ENCODE results near the gene CPSF3.
"Not testable (repeated sequence)": the region's sequence is repeated elsewhere in the genome, so short reads cannot be mapped to it uniquely, and the experiment has no call there.

The CPSF3 gene

DNA sequence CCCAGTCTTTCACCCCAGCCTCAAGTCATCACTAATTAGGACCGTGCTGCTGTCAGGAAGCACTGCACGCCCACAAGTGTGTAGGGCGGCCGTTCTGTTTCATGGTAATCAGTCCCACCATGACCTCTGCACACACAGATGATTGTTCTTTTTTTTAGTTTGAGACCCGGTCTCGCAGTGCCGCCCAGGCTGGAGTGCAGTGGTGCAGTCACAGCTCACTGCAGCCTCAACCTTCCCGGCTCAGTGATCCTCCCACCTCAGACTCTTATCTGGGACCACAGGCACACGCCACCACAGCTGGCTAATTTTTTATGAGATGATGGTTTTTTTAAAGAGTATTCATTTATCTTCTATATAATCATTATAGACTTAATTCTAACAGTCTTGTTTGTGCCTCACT is 49.1 kb downstream of the CPSF3 start:
- DNase-seq, result no peak

DNA sequence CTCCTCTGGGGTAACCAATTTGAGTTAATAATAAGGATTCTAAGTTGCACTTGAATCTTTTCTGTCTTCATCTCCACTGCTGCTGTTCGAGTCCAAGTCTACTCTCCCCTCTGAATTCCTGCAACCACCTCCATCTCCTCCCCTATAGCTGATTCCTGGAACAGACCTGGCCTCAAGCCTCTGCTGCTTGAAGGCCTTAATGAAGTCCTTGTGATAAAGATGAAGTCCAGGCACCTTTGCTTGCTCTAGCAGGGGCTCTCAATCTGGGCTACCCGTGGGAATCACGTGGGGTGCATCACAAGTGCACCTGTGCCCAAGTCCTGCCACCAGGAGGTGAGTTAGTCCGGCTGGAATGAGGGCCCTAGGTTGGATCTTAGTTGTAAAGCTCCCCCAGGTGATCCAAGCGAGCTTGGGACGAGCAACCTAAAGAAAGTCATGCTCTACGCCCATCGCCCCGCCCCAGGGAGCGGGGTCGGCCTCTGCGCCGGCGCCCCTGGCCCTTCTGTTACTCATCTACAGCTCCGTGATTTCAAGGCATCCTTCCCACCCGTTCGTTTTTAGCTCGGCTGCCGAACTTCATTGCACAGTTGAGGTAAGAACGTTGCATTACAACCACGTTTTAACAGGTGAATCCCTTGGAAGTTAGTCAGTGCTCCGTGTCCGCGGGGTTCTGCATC is 50.0 kb downstream of the CPSF3 start:
- no peak for DNase-seq

DNA sequence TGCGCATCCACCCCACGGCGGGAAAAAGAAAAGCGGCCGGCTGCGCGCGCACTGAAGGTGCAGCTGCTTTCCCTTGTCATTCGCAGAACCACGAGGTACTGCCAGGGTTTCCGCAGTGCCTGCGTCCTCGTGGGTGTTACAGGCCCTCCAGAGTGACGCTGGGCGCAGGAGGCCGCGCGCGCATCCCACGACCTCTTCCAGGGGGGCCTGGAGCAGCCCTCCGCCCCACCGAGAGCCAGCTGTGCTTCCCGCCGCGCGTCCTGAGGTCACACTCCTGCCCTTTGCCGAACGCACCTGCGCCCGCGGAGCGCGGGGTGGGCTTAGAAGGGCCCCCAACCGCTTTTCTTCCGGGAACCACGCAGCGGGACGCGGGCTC is 50.5 kb downstream of the CPSF3 start:
- DNase-seq, result no peak

DNA sequence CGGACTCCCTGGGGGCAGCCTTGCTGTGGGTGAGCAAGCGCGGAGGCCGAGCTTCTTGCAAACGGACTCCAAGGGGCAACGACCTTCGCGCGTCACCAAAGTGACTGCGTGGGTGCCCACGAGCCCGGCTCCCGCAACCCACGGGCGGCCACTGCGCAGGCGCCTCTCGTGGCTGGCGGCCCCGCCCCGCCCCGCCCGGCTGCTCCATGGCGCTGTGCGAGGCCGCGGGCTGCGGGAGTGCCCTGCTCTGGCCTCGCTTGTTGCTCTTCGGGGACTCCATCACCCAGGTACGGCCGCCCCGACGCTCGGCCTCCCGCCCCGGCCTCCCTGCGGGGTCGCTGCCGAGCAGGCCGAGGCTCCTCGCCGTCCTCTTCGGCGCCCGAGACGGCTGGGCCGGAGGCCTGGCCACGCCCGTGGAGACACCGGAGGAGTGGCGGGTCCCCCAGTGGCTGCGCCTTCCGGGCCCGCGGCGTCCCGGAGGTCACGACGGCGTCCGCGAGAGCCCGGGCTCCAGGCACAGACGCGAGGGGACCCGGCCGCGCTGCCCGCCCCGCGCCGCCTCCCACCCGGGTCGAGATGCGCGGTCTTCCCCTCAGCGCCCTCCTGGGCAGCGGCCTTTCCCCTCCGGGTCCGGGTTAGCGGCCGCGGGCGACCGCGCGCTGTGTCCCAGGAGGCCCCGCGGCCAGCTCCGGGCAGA is 51.1 kb downstream of the CPSF3 start, which contains the start of gene IAH1:
Gene IAH1, plus strand, starts transcription at position 191 of the 697 bp plus-strand sequence. Its CDS starts 16 bp downstream, at position 207.
- DNase-seq, result no peak

DNA sequence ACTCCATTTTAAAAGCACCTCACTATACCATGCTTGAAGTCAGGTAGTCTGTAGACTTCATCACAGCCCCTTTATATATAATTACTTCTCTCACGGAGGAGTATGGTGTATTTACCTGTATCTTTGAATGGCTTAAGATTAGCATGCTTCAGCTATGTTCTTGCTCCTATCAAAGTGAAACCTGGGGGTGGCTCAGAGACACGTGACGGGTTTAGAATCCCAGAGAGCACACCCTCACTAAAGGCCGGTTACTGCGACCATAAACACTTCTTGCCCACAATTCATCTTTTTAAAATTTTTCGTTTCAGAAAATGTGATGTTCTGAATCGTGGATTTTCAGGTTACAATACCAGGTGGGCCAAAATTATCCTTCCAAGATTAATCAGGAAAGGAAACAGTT is 54.5 kb downstream of the CPSF3 start:
- DNase-seq, result no peak

DNA sequence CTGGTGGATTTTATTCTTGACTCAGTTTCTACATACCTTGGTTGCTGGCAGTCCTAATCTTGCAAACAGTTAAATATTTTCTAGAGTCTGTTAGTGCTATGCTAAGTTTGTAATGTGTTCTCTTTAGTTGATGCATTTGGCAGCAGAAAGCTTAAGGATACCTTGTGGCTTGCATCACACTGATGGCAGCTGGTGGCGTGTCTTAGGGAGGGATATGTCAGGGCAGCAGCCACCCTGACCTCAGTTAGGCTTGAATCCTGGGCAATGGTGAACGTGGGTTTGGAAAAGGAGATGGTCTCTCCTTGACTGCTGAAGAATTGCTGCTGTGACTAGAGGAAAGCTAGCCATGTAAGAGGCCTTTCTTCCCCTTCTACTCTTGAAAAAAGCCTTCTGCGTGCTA is 55.1 kb downstream of the CPSF3 start:
- DNase-seq, result no peak

DNA sequence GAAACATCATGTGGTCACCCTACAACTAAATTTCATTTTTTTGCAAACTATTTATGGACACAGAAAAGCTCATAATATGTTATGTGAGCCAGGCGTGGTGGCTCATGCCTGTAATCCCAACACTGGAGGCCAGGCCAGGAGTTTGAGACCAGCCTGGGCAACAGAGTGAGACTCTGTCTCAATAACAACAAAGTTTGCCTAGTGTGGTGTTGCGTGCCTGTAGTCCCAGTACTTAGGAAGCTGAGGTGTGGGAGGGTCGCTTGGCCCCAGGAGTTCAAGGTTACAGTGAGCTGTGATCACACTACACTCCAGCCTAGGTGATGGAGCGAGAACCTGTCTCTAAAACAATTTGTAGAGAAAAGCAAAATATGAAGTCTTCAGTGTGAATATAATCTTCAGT is 56.7 kb downstream of the CPSF3 start:
- DNase-seq, result no peak

DNA sequence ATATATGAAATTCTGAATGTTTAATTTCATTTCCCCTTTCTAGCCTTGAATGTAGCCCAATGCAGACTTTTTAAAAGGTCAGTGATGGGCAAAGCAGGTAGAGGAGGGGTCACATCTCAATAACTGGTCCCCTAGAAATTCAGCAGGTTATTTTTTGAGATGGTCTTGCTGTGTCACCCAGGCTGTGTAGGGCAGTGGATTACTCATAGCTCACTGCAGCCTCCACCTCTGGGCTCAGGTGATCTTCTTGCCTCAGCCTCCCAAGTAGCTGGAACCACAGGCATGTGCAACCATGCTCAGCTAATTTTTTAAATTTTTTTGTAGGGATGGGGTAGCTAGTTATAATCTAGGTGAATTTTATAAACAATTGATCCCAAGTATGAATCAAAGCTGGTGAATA is 59.7 kb downstream of the CPSF3 start:
- DNase-seq, result no peak

DNA sequence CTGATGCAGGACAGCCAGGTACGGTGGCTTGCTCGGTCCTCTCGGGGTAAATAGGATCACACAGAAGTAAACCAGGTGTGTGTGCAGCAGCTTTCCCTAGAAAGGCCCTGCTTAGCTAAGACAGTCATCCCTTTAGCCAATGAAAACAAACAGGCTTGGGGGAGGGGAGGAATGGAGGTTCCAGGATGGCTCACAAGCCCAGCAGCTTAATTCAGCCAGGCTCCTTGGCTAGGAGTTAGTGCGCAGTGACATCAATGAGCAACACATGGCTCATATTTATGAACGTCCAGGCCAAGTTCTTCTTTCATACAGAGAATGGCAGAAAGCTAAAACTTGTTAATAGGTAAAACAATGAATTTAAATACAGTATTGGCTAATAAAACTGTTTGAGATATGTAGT is 61.1 kb downstream of the CPSF3 start:
- DNase-seq, result no peak

DNA sequence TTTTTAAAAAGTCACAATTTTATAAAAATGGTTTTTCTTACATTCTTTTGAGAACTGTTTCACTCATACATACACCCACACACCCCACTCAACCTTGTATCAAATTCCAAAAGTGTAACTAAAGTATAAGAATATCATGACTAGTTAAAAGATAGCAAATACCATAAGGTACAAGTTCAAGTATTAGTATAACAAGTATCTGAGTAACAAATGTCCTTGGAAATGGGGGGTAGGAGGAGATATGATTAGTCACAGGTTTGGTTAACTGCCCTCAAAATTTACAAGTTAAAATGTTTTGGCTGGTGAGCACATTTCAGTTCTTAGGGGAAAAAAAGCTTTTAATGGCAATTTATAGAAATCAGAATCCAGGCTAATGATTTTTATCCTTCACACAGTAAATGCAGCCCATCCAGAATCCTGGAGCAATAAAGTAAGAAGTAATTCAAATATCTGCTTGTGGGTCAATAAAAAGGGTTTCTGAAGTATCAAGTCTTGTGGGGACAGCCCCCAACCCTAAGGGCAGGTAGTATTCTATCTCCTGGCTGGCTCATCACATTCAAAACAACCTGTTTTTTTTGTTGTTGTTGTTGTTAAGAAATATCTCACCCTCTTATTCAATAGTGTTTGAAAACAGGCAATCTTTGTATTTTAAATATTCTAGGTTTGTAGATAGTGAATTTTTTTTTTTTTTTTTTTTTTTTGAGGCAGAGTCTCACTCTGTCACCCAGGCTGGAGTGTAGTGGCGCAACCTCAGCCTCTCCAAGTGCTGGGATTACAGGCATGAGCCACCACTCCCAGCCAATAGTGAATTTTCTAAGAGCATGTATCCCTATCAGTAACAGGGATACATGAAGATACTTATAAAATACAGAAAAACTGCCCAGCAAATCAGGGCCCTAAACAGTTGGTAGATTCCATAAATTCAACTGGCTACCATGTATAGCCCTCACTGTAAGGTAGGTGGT is 65.4 kb downstream of the CPSF3 start:
- no peak for DNase-seq

DNA sequence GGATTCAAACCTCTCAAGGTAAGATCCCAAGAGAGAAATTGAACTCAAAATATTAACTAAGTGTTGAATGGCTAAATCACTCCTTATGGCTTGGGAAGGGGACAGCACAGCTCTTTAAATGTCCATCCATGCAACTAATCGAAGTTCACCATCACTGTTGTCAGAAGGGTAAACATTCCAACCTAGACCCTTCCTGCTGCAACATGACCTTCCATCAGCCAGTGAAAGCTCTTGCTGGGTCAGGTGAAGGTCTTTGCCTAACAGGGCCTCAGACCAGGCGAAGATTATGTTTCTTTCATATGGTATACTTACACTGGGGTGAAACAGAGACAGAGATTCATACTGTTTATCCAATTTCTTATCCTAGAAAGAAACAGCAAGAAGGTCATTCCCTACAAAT is 67.3 kb downstream of the CPSF3 start:
- DNase-seq, result no peak

DNA sequence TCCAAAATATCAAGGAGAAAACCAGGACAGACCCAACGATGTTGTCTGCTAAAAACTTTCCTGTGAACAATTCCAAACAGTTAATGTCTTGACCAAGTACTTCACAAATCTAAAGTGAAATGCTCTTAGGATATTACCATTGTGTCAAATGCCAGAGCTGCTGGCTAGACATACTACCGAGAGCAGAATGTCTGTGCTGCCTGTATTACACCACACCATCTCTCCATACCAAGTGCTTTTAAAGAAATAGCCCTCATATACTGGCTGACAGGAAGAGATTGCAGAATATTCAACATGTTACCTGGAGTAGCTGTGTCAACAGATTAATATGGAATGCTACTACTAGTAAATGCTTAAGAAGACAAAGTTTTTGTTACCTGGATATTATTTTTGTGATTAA is 69.5 kb downstream of the CPSF3 start:
- DNase-seq, result no peak

DNA sequence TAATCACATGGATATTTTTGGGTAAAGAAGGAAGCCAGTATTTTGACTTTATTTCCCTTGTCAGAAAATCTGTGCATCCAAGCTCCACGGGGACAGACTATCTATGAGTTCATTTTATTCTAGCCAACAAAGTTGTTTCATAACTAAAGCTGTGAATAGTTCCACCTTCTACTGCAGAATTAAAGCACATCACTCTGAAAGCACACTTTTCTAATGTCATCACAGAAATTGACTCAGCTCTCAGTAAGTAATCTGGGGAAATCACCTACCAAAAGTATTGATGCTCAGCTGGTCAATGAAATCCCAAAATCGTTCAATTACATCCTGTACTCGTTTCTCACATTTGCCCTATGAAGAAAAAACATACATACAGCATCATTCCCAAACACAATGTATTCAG is 70.0 kb downstream of the CPSF3 start:
- no peak for DNase-seq

DNA sequence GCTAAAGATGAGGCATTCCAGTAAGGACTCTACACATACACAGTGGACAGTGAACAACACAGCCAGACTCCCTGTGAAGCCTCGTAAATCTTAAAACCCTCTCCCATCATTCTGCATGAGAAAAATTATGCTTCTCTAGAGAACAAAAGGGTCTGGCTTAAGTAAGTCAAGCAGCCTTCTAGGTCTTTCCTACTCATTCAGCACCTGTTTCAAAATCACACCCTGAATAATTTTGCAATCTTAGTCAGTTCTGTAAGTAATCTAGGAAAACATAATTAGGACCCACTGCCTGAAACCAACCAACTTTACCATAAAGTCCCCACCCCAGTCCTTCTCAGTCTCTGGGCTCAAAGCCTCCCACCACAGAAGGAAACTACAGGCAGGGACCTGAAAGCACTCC is 70.6 kb downstream of the CPSF3 start:
- no peak for DNase-seq

DNA sequence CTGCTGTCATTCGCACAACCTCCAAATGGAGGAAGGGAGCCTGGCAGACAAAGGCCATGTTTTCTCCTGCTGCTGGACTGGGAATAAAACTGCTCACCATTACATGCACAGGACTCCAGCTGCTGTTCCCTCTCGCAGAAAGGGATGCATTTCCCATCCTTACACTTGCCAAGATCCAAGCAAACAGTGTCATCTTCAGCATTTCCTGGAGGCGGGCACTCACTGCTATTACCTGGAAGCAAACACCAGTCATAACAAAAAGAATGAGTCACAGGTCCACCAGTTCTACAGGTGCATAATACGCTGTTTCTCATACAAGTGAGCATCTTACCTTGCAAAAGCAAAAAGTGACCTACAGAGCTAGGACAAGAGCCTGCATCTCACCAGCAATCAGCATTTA is 73.6 kb downstream of the CPSF3 start:
- no peak for DNase-seq

DNA sequence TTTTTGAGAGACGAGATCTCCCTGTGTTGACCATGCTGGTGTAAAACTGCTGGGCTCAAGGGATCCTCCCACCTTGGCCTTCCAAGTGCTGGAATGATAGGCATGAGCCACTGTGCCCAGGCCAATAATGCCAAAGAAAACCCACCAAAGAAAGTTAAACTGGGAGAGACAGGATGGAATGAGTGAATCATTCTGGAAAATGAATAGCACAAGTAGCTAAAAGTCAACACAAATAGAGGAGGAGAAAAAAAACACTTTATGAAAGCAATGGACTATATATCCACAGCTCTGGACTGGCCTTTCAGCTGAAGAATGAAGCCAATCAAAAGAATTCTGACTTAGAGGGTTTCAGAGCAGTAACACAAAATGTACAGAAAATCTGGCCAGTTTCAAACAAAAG is 74.8 kb downstream of the CPSF3 start:
- no peak for DNase-seq

DNA sequence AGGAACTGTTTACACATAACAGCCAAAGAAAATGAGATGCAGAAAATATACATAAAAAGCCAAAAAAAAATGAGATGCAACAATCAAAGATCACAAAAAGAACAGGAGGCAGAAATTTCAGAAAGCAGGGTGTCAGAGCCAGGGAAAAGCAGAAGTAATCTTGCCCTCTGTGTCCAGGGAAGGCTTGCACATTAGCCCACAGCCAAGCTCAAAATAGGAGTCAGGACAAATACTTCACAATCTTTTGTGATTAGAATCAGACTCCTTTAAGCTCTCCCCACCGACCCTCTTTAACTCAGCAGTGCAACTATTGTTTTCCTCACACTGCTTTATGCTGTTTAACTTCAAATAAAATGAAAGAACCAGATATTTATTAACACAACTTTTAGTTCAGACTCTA is 85.5 kb downstream of the CPSF3 start:
- no peak for DNase-seq

DNA sequence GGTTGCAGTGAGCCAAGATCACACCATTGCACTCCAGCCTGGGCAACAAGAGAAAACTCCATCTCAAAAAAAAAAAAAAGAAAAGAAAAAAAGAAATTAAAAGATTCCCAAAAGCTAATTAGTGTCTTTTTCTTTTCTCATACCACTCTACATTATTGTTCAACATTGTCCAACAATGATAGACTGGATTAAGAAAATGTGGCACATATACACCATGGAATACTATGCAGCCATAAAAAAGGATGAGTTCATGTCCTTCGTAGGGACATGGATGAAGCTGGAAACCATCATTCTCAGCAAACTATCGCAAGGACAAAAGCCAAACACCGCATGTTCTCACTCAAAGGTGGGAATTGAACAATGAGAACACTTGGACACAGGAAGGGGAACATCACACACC is 90.5 kb downstream of the CPSF3 start:
- DNase-seq, result not testable (repeated sequence)

DNA sequence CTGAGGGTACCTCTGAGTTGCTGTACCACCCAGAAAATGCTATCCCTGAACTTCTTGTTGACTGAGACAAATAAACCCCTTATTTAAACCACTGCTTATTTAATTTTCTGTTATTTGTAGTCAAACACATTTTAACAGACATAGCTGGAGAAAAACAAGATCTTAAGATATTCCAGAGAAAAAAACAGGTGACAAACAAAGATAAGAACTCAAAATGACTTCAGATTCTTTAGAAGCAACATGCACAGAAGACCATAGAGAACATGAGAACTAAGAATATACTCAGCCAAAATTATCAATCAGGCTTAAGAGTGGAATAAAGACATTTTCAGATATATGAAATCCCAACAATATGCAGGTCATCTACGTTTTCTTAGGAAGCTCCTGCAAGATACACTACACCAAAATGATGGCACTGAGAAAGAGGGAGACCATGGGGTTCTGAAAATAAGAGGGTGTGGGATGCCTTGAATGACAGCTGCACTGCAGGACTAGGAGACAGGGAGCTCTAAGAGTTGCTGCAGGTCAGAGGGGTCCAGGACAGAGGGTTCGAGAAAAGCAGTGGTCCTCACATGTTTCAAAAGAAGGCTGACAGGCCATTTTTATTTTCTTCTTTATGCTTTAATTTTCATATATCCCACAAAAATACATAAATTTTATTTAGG is 93.8 kb downstream of the CPSF3 start:
- no peak for DNase-seq

DNA sequence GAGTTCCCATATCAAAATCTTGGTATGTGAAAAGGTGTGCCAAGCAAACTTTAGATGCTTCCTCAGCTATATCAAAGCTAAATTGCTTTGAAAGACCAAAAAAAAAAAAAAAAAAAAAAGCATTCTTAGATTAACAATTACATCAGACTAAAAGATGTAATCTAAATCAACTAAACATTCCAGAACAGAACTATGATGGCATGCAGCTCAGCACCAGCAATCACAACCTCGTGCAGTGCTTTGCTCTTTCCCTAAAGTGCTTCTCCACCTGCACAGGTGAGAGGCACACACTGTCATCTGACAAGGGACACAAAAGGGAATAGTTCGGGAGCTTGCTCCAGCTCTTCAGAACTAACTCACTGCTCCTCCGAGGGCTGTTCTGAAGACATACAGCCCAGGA is 94.7 kb downstream of the CPSF3 start:
- no peak for DNase-seq

DNA sequence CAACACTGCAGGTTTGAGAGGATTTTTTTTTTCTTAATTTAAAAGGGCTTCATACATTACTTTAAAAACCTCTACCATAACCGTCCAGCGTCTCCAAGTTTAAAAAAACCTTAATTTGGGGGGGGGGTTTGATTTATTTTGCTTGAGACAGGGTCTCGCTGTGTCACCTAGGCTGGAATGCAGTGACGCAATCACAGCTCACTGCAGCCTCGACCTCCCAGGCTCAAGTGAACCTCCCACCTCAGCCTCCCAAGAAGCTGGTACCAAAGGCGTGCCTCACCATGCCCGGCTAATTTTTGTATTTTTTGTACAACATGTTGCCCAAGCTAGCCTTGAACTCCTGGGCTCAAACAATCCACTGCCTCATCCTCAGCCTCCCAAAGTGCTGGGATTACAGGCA is 95.3 kb downstream of the CPSF3 start:
- no peak for DNase-seq

DNA sequence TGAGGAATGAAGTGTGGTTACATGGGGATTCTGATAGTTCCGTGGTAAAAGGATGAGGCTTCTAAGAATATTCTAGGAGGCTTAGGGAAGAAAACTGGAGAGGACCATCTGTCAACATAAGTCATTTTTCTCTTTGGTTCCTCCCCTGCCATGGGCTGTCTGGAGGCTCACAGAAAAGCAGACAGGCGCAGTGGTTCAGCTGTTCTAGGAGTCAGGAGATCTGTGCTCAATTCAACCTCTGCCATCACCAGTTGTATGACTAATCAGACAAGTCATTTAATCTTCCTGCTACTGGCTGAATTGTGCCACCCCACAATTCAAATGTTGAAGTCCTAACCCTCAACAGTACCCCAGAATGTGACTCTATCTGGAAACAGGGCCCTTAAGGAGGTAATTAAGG is 95.8 kb downstream of the CPSF3 start:
- DNase-seq, result no peak
